Measurements from ENCODE around the gene DGCR6L.
"Not testable (repeated sequence)": the region's sequence is repeated elsewhere in the genome, so short reads cannot be mapped to it uniquely, and the experiment has no call there.

DGCR6L gene

GRCh38 chr22:20313306-20314077 lies 6.4 kb downstream of the DGCR6L start:
- not testable (repeated sequence) for DNase-seq (ENCODE audit: low spot score); H3K4me1 ChIP-seq (ENCODE audit: insufficient read depth, poor library complexity, severe bottlenecking); H3K36me3 ChIP-seq (ENCODE audit: low read depth); H3K9me3 ChIP-seq (ENCODE audit: severe bottlenecking); H3K27me3 ChIP-seq (ENCODE audit: insufficient read depth, poor library complexity, severe bottlenecking); H3K4me3 ChIP-seq (ENCODE audit: severe bottlenecking); H3K27ac ChIP-seq (ENCODE audit: poor library complexity, severe bottlenecking)
- ATAC-seq (ENCODE audit: low read depth), result peak; percentile 30; the same call in 1 of the 3 replicates

- H3K27ac ChIP-seq (ENCODE audit: poor library complexity, severe bottlenecking), result no peak overlapping the region
- TF ChIP-seq CTCF (IDR thresholded peaks at IDR 0.05; ENCODE audit: poor library complexity, severe bottlenecking), result no peak
Observed at GRCh38 chr22:20312396-20313191, 7.3 kb downstream of the DGCR6L start.

GRCh38 chr22:20311249-20312062 lies 8.4 kb downstream of the DGCR6L start:
- DNase-seq (ENCODE audit: low spot score), result peak; percentile 66
- not testable (repeated sequence) for H3K27me3 ChIP-seq (ENCODE audit: insufficient read depth, poor library complexity, severe bottlenecking); H3K4me3 ChIP-seq (ENCODE audit: severe bottlenecking); ATAC-seq (ENCODE audit: low read depth); H3K4me1 ChIP-seq (ENCODE audit: insufficient read depth, poor library complexity, severe bottlenecking); H3K9me3 ChIP-seq (ENCODE audit: severe bottlenecking); H3K27ac ChIP-seq (ENCODE audit: poor library complexity, severe bottlenecking); H3K36me3 ChIP-seq (ENCODE audit: low read depth)

More at GRCh38 chr22:20312396-20313191, 7.3 kb downstream of the DGCR6L start:
- H3K36me3 ChIP-seq (ENCODE audit: low read depth), result no peaks in the 10 kb centered on the region
- H3K9me3 ChIP-seq (ENCODE audit: severe bottlenecking), result no peaks in the 10 kb centered on the region
- no peak for DNase-seq (ENCODE audit: low spot score)
- H3K27me3 ChIP-seq (ENCODE audit: insufficient read depth, poor library complexity, severe bottlenecking), result no peaks in the 10 kb centered on the region
- H3K4me3 ChIP-seq (ENCODE audit: severe bottlenecking), result no peak overlapping the region
- H3K4me1 ChIP-seq (ENCODE audit: insufficient read depth, poor library complexity, severe bottlenecking), result no peaks in the 10 kb centered on the region
- no peak for ATAC-seq (ENCODE audit: low read depth)

GRCh38 chr22:20310773-20311172 lies 9.1 kb downstream of the DGCR6L start:
- H3K36me3 ChIP-seq (ENCODE audit: low read depth); ATAC-seq (ENCODE audit: low read depth); H3K9me3 ChIP-seq (ENCODE audit: severe bottlenecking); H3K4me1 ChIP-seq (ENCODE audit: insufficient read depth, poor library complexity, severe bottlenecking); H3K27me3 ChIP-seq (ENCODE audit: insufficient read depth, poor library complexity, severe bottlenecking); H3K27ac ChIP-seq (ENCODE audit: poor library complexity, severe bottlenecking); H3K4me3 ChIP-seq (ENCODE audit: severe bottlenecking): not testable (repeated sequence)
- peak; percentile 34 for DNase-seq (ENCODE audit: low spot score)

DNA sequence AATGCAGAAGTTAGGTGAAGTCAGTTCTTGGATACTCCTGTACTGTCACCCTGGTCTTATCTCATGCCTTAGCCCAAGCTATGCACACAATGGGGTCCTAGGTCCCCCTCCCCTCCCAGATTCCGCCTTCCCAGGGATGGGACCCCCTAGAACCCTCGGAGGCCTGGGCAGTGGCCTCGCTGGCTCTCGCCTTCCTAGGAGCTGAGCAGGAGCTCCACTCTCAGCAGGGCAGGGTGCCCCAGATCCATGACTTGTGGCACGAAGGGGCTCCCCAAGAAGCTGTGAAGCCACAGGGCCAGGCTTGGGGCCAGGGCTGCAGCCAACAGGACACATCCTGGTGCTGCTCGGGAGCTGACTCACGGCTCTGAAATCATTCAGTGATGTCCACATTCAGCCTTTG lies 9.7 kb downstream of the DGCR6L start:
- H3K4me1 ChIP-seq (ENCODE audit: insufficient read depth, poor library complexity, severe bottlenecking); H3K9me3 ChIP-seq (ENCODE audit: severe bottlenecking); H3K27me3 ChIP-seq (ENCODE audit: insufficient read depth, poor library complexity, severe bottlenecking); H3K4me3 ChIP-seq (ENCODE audit: severe bottlenecking); H3K36me3 ChIP-seq (ENCODE audit: low read depth); H3K27ac ChIP-seq (ENCODE audit: poor library complexity, severe bottlenecking): not testable (repeated sequence)
- DNase-seq (ENCODE audit: low spot score) (peak; percentile 11), ATAC-seq (ENCODE audit: low read depth) (0 out of 3 replicates have a peak, but pooled peaks have one; percentile 22)

- not testable (repeated sequence) for H3K27ac ChIP-seq (ENCODE audit: poor library complexity, severe bottlenecking); DNase-seq (ENCODE audit: low spot score); H3K9me3 ChIP-seq (ENCODE audit: severe bottlenecking)
Observed at GRCh38 chr22:20308806-20309650, 10.8 kb downstream of the DGCR6L start.

DNA sequence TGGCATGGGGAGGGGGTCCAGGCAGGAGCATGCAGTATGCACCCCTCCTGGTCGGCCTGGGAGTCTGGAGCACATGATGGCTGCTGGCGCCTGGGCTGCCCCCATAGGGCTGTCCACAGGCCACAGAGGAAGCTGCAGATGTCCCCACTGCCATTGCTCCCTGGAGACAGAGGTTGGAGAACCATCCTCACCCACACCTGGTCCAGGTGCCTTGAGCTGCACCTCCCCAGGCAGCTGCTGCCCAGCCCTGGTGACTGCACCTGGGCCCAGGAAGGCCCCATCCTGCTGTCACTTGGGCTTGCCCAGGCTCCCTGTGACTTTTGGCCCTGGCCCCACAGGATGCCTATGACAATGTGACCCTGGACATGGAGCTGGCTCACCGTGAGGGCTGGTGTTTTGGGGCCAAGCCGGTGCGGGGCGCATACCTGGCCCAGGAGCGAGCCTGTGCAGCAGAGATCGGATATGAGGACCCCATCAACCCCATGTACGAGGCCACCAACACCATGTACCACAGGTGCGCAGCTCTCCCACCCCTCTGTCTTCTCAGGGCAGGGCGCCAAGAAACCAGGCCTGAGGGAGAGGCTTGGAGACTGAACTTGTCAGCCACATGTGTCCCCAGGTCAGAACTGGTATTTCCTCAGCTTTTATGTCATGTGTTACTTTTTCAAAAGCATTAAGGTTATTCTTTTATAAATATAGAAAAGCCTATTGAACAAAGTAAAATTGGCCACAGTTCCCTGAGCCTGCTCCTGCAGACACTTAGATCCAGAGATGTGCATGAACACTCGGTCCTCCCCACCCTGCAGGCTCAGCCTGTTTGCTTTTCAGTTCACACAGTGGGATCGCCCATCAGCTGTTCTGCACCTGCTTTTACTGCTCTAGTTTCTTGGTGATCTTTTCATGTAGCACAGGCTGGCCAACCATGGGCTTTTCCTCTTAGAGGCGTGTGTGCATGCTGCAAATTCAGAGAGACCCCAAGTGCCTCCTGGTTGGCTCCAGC lies 12.1 kb downstream of the DGCR6L start:
- H3K36me3 ChIP-seq (ENCODE audit: low read depth); H3K27ac ChIP-seq (ENCODE audit: poor library complexity, severe bottlenecking); H3K27me3 ChIP-seq (ENCODE audit: insufficient read depth, poor library complexity, severe bottlenecking); DNase-seq (ENCODE audit: low spot score); H3K4me3 ChIP-seq (ENCODE audit: severe bottlenecking); H3K9me3 ChIP-seq (ENCODE audit: severe bottlenecking); H3K4me1 ChIP-seq (ENCODE audit: insufficient read depth, poor library complexity, severe bottlenecking); ATAC-seq (ENCODE audit: low read depth): not testable (repeated sequence)

More at GRCh38 chr22:20308806-20309650, 10.8 kb downstream of the DGCR6L start:
- H3K4me1 ChIP-seq (ENCODE audit: insufficient read depth, poor library complexity, severe bottlenecking); H3K4me3 ChIP-seq (ENCODE audit: severe bottlenecking); H3K27me3 ChIP-seq (ENCODE audit: insufficient read depth, poor library complexity, severe bottlenecking); ATAC-seq (ENCODE audit: low read depth); H3K36me3 ChIP-seq (ENCODE audit: low read depth): not testable (repeated sequence)

DNA sequence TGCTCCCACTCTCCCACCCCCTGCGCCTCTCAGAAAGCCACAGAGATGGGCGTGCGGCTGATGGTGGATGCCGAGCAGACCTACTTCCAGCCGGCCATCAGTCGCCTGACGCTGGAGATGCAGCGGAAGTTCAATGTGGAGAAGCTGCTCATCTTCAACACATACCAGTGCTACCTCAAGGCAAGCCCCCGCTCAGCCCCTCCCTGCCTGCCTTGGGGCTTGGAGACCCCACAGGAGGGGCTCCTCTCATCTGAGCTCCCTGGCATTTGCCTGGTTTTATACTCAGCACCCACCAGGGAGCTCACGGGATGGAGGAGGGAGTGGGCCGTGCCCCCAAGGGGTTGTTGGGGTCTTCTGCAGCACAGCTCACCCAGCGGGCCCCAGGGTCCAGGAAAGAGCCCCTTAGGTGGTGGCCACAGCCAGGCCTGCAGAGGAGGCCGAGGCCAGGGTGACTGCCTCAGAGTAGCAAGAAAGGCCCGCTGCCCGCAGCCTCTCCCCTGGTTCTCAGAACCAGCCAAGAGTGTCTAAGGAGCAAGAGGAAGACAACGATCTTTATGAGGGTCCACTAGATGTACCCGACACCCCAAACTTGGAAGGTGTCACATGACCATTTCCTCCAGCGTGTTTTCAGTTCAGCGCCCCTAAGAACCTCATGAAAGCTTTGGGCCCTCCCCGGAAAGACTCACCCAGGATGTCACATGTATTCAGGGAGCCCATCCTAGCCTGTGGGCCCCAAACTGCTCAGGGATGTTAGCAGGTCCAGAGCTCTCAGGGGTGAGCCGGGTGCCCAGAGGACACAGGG lies 13.0 kb downstream of the DGCR6L start:
- H3K9me3 ChIP-seq (ENCODE audit: severe bottlenecking); H3K4me3 ChIP-seq (ENCODE audit: severe bottlenecking); ATAC-seq (ENCODE audit: low read depth); DNase-seq (ENCODE audit: low spot score); H3K27ac ChIP-seq (ENCODE audit: poor library complexity, severe bottlenecking); H3K36me3 ChIP-seq (ENCODE audit: low read depth); H3K4me1 ChIP-seq (ENCODE audit: insufficient read depth, poor library complexity, severe bottlenecking); H3K27me3 ChIP-seq (ENCODE audit: insufficient read depth, poor library complexity, severe bottlenecking): not testable (repeated sequence)
